HepG2 (cell line): Measurements from ENCODE around the gene PPP6R2. TPM values are rescaled to one million over a fixed set of nuclear protein-coding genes. Genes with fewer than 3 reads are reported as not detected.

Experiments used
- ATAC-seq: fragments of 200-7000 bp; cut with Tn5 transposase; 3 replicates; pipeline ENCODE4 v1.9.1; 2020; ENCODE audit warnings: mild to moderate bottlenecking, moderate library complexity
- BruUV-seq: library from RNA; stranded (reverse); fragments of 400-500 nt; replicated peaks from 2 replicates; lab custom pipeline; 2021; lab: Mats Ljungman, UMichigan
- CTCF ChIA-PET: fragments of 300-600 bp; formaldehyde crosslinking; extraction: SDS; loops from one replicate; lab custom pipeline; 2021; ENCODE audit warnings: low total read pairs, inconsistent platforms, low intra/inter-chr PET ratio; lab: Yijun Ruan, JAX
- POLR2A ChIA-PET: fragments of 350-600 bp; sonication (Branson Sonifier 250); formaldehyde crosslinking; loops from one replicate; lab custom pipeline; 2020; ENCODE audit warnings: antibody characterized with exemption, inconsistent platforms; lab: Yijun Ruan, JAX
- DNase-seq: peaks from one replicate; pipeline ENCODE4 v3.0.0-alpha.2; 2015; ENCODE audit warnings: low spot score
- FAIRE-seq: peaks from 3 replicates; lab custom pipeline; 2011; peaks lifted over from hg19 to GRCh38; lab: Jason Lieb, UNC
- H2AFZ ChIP-seq: one replicate; pipeline ENCODE4 v1.6.1; 2011; ENCODE audit warnings: low read length, inconsistent platforms
- H3K27ac ChIP-seq: fragments of 300-600 bp; 3 replicates; pipeline ENCODE4 v1.8.0; 2011; ENCODE audit warnings: mixed run types, mild to moderate bottlenecking, mixed read lengths, low read length, inconsistent platforms; ENCODE audit not compliant: insufficient read depth; ENCODE audit errors: extremely low read length
- H3K27me3 ChIP-seq, 2 experiments: fragments of 200-600 bp in 1 of 2; 2 replicates in 1 of 2; 3 replicates in 1 of 2; pipeline versions ENCODE4 v1.6.0 to v1.8.0; 2011; ENCODE audit warnings: low read length in 2 of 2, mild to moderate bottlenecking in 2 of 2, moderate library complexity in 2 of 2, inconsistent platforms in 1 of 2; ENCODE audit not compliant: insufficient read depth in 2 of 2, control insufficient read depth in 1 of 2
- H3K36me3 ChIP-seq, 2 experiments: fragments of 200-600 bp in 1 of 2; replicated peaks in 1 of 2; 2 replicates in 1 of 2; 3 replicates in 1 of 2; pipeline versions ENCODE4 v1.5.1 to v1.8.0; 2011; ENCODE audit warnings: low read length in 2 of 2, inconsistent platforms in 1 of 2; ENCODE audit not compliant: insufficient read depth in 2 of 2, control insufficient read depth in 1 of 2
- H3K4me1 ChIP-seq: 2 replicates; pipeline ENCODE4 v1.5.1; 2012; ENCODE audit warnings: low read length, inconsistent platforms; ENCODE audit not compliant: insufficient read depth
- H3K4me2 ChIP-seq: 2 replicates; pipeline ENCODE4 v1.6.0; 2011; ENCODE audit warnings: low read depth, low read length, inconsistent platforms
- H3K4me3 ChIP-seq, 3 experiments: fragments of 200-600 bp in 1 of 3; sonication (generic), shearing (Covaris generic) in 1 of 3; replicated peaks in 1 of 3; 2 replicates each; pipeline ENCODE4 v1.5.1; 2011 to 2016; ENCODE audit warnings: low read length in 3 of 3, inconsistent platforms in 2 of 3, low read depth in 2 of 3, mild to moderate bottlenecking in 2 of 3, control low read depth in 1 of 3, mixed read lengths in 1 of 3; ENCODE audit not compliant: insufficient read depth in 1 of 3
- H3K79me2 ChIP-seq: one replicate; pipeline ENCODE4 v1.6.1; 2011; ENCODE audit warnings: low read length, inconsistent platforms; ENCODE audit not compliant: insufficient read depth
- H3K9ac ChIP-seq: 2 replicates; pipeline ENCODE4 v1.6.0; 2011; ENCODE audit warnings: mild to moderate bottlenecking, low read depth, low read length, inconsistent platforms; ENCODE audit not compliant: insufficient read depth
- H3K9me3 ChIP-seq: 2 replicates; pipeline ENCODE4 v1.5.1; 2012; ENCODE audit warnings: mild to moderate bottlenecking, low read length
- H4K20me1 ChIP-seq: 2 replicates; pipeline ENCODE4 v1.6.0; 2011; ENCODE audit warnings: inconsistent platforms, mild to moderate bottlenecking, low read length, moderate library complexity; ENCODE audit not compliant: insufficient read depth
- DZIP1 ChIP-seq: sonication (generic); formaldehyde crosslinking; IDR thresholded peaks from 2 replicates; pipeline ENCODE4 v1.5.0; 2020; ENCODE audit warnings: mild to moderate bottlenecking, missing genetic modification reagents
- EEA1 ChIP-seq: sonication (generic); formaldehyde crosslinking; IDR thresholded peaks from 2 replicates; pipeline ENCODE4 v1.5.1; 2020; ENCODE audit warnings: mild to moderate bottlenecking, missing genetic modification reagents, borderline replicate concordance
- GPN1 ChIP-seq: sonication (generic); formaldehyde crosslinking; IDR thresholded peaks from 2 replicates; pipeline ENCODE4 v1.5.1; 2020; ENCODE audit warnings: missing genetic modification reagents, borderline replicate concordance
- MZF1 ChIP-seq: sonication (generic); formaldehyde crosslinking; IDR thresholded peaks from 2 replicates; pipeline ENCODE4 v1.8.1; 2023; ENCODE audit warnings: mild to moderate bottlenecking, missing genetic modification reagents, borderline replicate concordance
- PHF5A ChIP-seq: IDR thresholded peaks from one replicate; pipeline ENCODE4 v1.6.1; 2018; ENCODE audit warnings: low read depth, missing genetic modification reagents; ENCODE audit not compliant: unreplicated experiment
- SOX13 ChIP-seq, 3 experiments: fragments of 450-650 bp in 1 of 3; sonication (generic) in 1 of 3; formaldehyde crosslinking in 1 of 3; IDR thresholded peaks in 2 of 3; conservative IDR thresholded peaks in 1 of 3; 2 replicates each; pipeline versions ENCODE4 v1.5.0 to v1.6.1; 2016 to 2020; ENCODE audit warnings: antibody characterized with exemption in 1 of 3, mild to moderate bottlenecking in 1 of 3, missing compliant biosample characterization in 1 of 3, missing genetic modification reagents in 1 of 3, moderate library complexity in 1 of 3
- ZNF3 ChIP-seq: IDR thresholded peaks from 2 replicates; pipeline ENCODE4 v1.7.0; 2017; ENCODE audit warnings: inconsistent platforms
- WGBS: methylation state at CpG from one replicate; pipeline ENCODE4 v1.1.6; 2017; ENCODE audit warnings: low lambda C conversion rate; 5-methylcytosine and 5-hydroxymethylcytosine counted together
- in situ Hi-C: cut with HindIII; loops from 2 replicates; pipeline ENCODE4 v1.10.0; 2017; ENCODE audit warnings: low pct_unique_long_range_greater_than_20kb; ENCODE audit not compliant: extremely low pct_ligation_motif_present
- intact Hi-C: fragments of 100-400 bp; cut with micrococcal nuclease; formaldehyde crosslinking; loops from one replicate; pipeline ENCODE4 v1.10.0; 2022; ENCODE audit not compliant: unreplicated experiment
- polyA plus RNA-seq, 8 experiments: library from polyadenylated mRNA; depleted of rRNA in 3 of 8; stranded (reverse) in 7 of 8; unstranded in 1 of 8; fragments of >200 nt; fragmentation: Illumina TruSeq in 4 of 8; extraction: Trizol in 4 of 8; gene quantifications; 2 replicates each; pipeline versions ENCODE4 v1.2.1 to v1.2.3, GENCODE V29; 2011 to 2016; ENCODE audit warnings: low read depth in 4 of 8, missing spikeins in 1 of 8, mixed read lengths in 1 of 8; ENCODE audit not compliant: insufficient read depth in 1 of 8
- total RNA-seq, 5 experiments: library from RNA; depleted of rRNA; stranded (reverse); fragments of >200 nt; fragmentation: Illumina TruSeq; extraction: Trizol; gene quantifications; 2 replicates each; pipeline ENCODE4 v1.2.3, GENCODE V29; 2016; ENCODE audit warnings: low read depth in 1 of 5
- TF ChIP-seq, protein P1 (sequence below): sonication (generic); formaldehyde crosslinking; IDR thresholded peaks from 2 replicates; pipeline ENCODE4 v1.4.0; 2020; ENCODE audit warnings: missing genetic modification reagents
- TF ChIP-seq, protein P2 (sequence below): sonication (generic); formaldehyde crosslinking; IDR thresholded peaks from 2 replicates; pipeline ENCODE4 v1.5.0; 2020; ENCODE audit warnings: mild to moderate bottlenecking, missing genetic modification reagents

The PPP6R2 gene
- total and polyA plus RNA-seq, 2 of the 13 experiments (the other 11 are each of a cell fraction or from before 2014, with no cell fraction given), result 55.0 to 102 TPM

DNA sequence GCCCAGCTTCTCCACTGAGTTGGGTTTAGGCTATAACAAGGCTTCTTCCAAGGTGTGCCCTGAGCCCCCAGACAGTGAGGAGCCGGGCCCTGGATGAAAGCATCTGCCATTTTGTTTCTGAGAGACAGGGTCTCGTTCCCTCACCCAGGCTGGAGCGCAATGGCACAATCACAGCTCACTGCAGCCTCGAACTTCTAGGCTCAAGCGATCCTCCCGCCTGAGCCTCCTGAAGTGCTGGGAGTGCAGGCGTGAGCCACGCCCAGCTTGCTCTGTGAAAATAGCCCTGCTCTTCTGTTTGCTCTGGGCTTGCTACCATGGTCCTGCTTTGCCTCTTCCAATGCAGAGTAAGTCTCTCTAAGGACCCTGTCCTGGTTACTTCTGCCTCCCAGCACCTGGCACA lies 23.0 kb upstream of the PPP6R2 start:
- intact Hi-C loops, result no loop called here
- POLR2A ChIA-PET, result interaction anchor here (0.9 to 1.5 kb wide), 3 partner anchors 8 to 27 kb away, joined by 3 to 6 read pairs (median 4); no protein-coding TSS in a partner anchor
- ATAC-seq, result no peak

More for the DNA sequence above, 23.0 kb upstream of the PPP6R2 start:
- BruUV-seq, result no TSS peak
- no peak overlapping the region for H3K4me3 ChIP-seq
- WGBS, result 40% methylated on average over 2 of the region's 8 CpGs
- H3K27ac ChIP-seq, result no peak overlapping the region
- DNase-seq (no peak), FAIRE-seq (no peak)
- H4K20me1 ChIP-seq, result no peaks in the 10 kb centered on the region
- CTCF ChIA-PET, result no interaction called here
- TF ChIP-seq, protein P1, sequence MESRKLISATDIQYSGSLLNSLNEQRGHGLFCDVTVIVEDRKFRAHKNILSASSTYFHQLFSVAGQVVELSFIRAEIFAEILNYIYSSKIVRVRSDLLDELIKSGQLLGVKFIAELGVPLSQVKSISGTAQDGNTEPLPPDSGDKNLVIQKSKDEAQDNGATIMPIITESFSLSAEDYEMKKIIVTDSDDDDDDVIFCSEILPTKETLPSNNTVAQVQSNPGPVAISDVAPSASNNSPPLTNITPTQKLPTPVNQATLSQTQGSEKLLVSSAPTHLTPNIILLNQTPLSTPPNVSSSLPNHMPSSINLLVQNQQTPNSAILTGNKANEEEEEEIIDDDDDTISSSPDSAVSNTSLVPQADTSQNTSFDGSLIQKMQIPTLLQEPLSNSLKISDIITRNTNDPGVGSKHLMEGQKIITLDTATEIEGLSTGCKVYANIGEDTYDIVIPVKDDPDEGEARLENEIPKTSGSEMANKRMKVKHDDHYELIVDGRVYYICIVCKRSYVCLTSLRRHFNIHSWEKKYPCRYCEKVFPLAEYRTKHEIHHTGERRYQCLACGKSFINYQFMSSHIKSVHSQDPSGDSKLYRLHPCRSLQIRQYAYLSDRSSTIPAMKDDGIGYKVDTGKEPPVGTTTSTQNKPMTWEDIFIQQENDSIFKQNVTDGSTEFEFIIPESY, result peak; percentile 30; the same call in 1 of the 2 replicates
- TF ChIP-seq MZF1 (CRISPR knock-in tag) (no peak), GPN1 (CRISPR knock-in tag) (no peak), ZNF3 (CRISPR knock-in tag) (no peak), PHF5A (CRISPR knock-in tag) (no peak), EEA1 (CRISPR knock-in tag) (no peak), DZIP1 (CRISPR knock-in tag) (no peak), SOX13 (IDR thresholded peaks at IDR 0.05) (no peak), SOX13 (CRISPR knock-in tag; conservative IDR thresholded peaks at IDR 0.05 in 1 of 2, IDR thresholded peaks at IDR 0.05 in 1 of 2) (no peak)
- TF ChIP-seq, protein P2, sequence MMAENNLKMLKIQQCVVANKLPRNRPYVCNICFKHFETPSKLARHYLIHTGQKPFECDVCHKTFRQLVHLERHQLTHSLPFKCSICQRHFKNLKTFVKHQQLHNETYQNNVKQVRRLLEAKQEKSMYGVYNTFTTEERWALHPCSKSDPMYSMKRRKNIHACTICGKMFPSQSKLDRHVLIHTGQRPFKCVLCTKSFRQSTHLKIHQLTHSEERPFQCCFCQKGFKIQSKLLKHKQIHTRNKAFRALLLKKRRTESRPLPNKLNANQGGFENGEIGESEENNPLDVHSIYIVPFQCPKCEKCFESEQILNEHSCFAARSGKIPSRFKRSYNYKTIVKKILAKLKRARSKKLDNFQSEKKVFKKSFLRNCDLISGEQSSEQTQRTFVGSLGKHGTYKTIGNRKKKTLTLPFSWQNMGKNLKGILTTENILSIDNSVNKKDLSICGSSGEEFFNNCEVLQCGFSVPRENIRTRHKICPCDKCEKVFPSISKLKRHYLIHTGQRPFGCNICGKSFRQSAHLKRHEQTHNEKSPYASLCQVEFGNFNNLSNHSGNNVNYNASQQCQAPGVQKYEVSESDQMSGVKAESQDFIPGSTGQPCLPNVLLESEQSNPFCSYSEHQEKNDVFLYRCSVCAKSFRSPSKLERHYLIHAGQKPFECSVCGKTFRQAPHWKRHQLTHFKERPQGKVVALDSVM (CRISPR knock-in tag), result peak; percentile 95
- H3K9ac ChIP-seq, result no peak overlapping the region
- no peaks in the 10 kb centered on the region for H3K79me2 ChIP-seq
- in situ Hi-C loops, result no loop called here
- H3K27me3 ChIP-seq, result peaks cover 0 to 1% of the 10 kb centered on the region in 2 experiments; a peak in 3 of 5 replicates
- no peaks in the 10 kb centered on the region for H3K9me3 ChIP-seq
- H2AFZ ChIP-seq, result no peak overlapping the region
- no peaks in the 10 kb centered on the region for H3K36me3 ChIP-seq
- H3K4me1 ChIP-seq, result peaks cover 76% of the 10 kb centered on the region
- H3K4me2 ChIP-seq, result no peak overlapping the region
